HG02938 (cell line): Measurements from ENCODE around the gene MYL5.
"Not testable (repeated sequence)": the region's sequence is repeated elsewhere in the genome, so short reads cannot be mapped to it uniquely, and the experiment has no call there.

Experiments
- ATAC-seq: cut with Tn5 transposase; IDR thresholded peaks from one replicate; pipeline ENCODE4 v1.9.1; 2021; ENCODE audit warnings: mild to moderate bottlenecking, moderate library complexity; ENCODE audit not compliant: unreplicated experiment

The MYL5 gene

DNA sequence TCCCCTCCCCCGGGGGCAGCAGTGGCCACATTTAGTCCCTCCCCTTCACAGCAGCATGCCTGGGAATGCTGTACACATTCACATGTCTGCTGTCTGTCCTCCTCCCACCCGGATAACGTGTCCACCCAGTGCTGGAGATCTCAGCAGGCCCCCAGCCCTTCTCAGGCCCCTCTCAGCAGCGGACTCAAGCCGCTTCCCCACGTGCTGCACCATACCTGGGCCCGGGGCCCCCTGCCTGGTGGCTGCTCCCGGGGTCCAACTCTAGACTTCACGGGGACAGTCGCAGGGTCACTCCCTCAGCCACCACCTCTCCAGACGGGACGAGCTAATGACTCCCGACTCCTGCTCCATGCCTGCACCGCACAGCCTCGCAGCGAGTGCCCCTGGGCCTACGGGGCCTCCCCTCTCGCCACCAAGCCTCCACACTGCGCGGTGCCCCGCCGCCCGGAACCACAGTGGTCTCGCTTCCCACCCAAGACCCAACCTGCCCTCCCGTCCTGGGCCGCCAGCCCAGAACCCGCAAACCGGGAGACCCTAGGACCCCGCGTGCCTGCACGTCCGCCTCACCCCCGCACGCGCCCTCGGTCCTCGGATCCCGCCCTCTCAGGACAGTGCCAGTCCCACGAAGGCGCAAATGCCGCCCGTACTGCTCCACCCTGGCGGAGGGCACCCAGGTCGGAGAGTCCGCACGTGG is 30.0 kb downstream of the MYL5 start:
- no peak for ATAC-seq

- ATAC-seq = no peak
Measured at GRCh38 chr4:704971-705277, 30.6 kb downstream of the MYL5 start.

DNA sequence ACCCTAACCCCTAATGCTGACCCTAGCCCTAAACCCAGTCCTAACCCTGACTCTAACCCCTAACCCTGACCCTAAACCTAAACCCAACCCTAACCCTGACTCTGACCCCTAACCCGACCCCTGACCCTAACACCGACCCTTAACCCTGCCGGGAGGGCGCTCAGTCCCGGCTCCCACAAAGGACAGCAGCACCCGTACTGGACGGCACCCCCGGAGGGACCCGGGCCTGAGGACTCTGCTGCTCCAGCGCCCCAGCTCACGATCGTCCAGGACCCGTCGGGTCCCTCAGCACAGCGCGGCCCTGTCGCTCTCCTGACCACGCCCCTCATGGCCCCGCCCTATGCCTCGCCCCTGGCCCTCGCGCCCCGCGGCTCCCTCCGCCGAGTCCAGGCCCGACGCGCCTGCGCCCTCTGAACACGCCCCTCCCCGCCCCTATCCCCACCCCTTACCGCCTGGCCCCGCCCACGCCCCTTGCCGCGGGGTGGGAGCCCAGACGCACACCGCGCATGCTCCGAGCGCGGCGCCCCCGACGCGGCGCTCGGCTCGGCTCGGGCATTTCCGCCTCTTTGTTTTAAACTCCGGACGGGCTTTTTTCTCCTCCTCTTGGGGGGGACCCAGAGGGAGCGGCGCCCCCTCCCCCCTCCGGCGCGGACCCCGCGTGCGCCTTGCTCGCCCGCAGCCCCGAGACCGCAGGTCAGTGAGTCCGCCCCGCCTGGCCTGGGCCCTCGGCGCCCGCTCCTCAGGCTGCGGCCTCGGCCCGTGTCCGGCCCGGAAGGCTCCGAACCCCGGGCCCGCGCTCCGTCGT is 31.1 kb downstream of the MYL5 start, which contains the start of gene PCGF3:
Gene PCGF3, plus strand, starts transcription at position 555 of the 805 bp plus-strand sequence. CDS start 27,849 bp downstream, outside the sequence.
- ATAC-seq = peak; percentile 84

- not testable (repeated sequence) for ATAC-seq
Measured at GRCh38 chr4:706083-706633, 31.8 kb downstream of the MYL5 start.

- ATAC-seq = no peak
Measured at GRCh38 chr4:706834-707598, 32.7 kb downstream of the MYL5 start.

- no peak for ATAC-seq
Measured at GRCh38 chr4:707929-708630, 33.7 kb downstream of the MYL5 start.

- ATAC-seq = no peak
Measured at GRCh38 chr4:708631-708933, 34.2 kb downstream of the MYL5 start.

DNA sequence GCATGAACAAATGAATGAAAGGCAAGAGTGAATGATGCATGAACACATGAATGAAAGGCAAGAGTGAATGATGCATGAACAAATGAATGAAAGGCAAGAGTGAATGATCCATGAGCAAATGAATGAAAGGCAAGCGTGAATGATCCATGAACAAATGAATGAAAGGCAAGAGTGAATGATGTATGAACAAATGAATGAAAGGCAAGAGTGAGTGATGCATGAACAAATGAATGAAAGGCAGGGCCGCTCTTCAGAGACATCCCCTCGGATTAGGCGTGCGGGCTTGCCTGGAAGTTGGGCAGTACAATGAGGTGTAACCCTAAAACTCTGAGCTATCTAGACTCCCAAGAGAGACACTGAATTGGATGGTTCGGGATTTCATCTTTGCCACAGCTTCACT is 35.0 kb downstream of the MYL5 start:
- no peak for ATAC-seq

- ATAC-seq = no peak
Measured at GRCh38 chr4:710116-710515, 35.8 kb downstream of the MYL5 start.

DNA sequence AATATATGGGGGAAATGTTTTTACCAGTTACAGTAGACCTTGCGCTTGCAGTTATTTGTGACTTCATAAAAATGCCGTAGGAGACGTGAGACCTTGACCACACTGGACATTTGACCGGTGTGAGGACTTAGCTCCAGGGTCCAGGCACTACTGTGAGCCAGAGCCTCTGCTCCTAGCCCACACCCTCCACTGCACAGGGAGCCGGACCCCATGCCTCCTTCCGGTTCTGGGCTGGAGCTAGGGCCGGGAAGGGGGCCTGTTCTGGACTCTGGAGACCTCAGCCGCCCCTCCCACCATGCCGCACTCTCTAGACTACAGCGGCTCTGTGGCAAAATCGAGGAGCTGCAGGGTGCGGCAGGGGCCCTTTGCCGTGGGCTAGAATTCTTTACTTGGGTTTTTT is 36.6 kb downstream of the MYL5 start:
- ATAC-seq = no peak

DNA sequence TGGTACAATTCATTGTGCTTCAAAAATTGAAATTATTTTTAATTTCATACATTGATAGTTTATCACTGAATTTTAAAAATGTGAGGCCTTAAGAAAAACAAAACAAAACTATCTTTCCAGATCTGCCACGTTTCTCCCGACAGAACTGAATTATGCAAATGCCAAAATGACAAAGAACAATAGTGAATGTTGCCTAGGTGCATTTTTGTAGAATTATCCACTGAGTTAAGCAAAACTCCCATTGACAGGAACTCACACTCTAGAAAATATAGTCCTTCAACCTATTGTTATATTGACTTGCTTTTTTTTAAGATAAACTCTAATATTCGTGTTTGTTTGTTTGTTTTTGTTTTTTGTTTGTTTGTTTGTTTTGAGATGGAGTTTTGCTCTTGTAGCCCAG is 37.8 kb downstream of the MYL5 start:
- no peak for ATAC-seq

- ATAC-seq = no peak
Measured at GRCh38 chr4:712916-713632, 38.7 kb downstream of the MYL5 start.

DNA sequence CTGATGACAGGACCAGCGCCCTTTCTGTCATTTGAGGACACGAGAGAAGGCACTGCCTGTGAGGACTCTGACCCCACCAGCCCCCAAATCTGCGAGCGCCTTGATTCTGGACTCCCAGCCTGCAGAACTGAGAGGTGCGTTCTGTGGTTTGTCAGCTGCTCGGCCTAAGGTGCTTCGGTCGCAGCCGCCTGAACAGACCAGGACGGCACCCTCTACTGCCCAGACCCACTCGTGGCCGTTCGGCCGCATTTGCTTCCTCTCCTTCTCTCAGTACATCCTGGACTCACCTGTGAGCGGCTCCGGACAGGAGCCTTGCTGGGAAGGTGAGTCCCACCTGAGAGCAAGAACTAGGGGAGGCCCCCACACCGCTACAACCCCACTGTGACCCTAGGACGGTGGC is 39.7 kb downstream of the MYL5 start:
- ATAC-seq = no peak

- no peak for ATAC-seq
Measured at GRCh38 chr4:717601-718320, 43.4 kb downstream of the MYL5 start.

DNA sequence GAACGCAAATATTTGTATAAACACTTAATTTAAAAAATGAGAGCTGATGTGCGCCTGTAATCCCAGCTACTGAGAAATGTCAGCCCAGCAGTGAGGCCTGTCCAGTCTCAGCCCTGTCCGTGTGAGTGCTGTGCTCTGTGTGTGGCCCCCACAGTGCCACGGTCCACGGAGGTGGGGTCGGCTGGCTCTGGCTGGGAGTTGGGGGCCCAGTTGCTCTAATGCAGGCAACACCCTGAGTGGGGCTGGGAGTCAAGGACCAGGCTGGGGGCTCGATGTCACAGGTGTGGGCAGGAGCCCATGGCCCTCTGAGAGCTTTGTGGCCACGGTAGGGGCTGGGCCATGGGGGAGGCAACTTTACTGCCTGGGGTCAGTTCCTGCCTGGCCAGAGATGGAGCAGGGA is 44.1 kb downstream of the MYL5 start:
- ATAC-seq = no peak

DNA sequence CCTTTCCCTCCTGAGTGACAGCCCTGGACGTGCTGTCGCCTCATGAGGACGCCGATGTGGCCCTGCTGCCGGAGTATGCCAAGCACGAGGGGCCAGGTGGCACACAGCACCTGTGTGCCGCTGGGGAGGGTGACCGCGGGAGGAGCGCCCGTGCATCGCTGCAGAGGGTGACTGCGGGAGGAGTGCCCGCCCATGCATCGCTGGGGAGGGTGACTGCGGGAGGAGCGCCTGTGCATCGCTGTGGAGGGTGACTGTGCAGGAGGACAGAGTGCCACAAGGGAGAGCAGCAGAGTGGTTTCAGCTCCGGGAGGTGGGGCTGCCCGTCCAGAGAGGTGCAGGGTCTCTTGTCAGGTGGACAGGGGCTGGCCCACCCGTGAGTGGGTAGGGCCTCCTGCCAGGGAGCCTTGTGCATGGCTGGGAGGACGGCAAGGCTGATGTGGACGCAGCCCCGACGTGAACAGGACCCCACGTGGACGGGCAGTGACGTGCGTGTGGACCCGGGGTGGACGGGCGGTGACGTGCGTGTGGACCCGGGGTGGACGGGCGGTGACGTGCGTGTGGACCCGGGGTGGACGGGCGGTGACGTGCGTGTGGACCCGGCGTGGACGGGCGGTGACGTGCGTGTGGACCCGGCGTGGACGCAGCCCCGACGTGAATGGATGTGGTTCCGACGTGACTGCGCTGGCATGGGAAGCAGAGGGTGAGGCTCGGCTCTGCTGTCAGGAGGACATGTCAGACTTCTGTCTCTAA is 45.9 kb downstream of the MYL5 start:
- ATAC-seq = no peak

- no peak for ATAC-seq
Measured at GRCh38 chr4:721261-722168, 47.2 kb downstream of the MYL5 start.

GRCh38 chr4:722169-722725 is 47.9 kb downstream of the MYL5 start:
- ATAC-seq = no peak
